GM19395 (cell line): Measurements from ENCODE around the gene PHF12.

Source experiments
- ATAC-seq: cut with Tn5 transposase; IDR thresholded peaks from one replicate; pipeline ENCODE4 v1.9.1; 2021; ENCODE audit warnings: mild to moderate bottlenecking, moderate library complexity; ENCODE audit not compliant: unreplicated experiment

PHF12 gene

DNA sequence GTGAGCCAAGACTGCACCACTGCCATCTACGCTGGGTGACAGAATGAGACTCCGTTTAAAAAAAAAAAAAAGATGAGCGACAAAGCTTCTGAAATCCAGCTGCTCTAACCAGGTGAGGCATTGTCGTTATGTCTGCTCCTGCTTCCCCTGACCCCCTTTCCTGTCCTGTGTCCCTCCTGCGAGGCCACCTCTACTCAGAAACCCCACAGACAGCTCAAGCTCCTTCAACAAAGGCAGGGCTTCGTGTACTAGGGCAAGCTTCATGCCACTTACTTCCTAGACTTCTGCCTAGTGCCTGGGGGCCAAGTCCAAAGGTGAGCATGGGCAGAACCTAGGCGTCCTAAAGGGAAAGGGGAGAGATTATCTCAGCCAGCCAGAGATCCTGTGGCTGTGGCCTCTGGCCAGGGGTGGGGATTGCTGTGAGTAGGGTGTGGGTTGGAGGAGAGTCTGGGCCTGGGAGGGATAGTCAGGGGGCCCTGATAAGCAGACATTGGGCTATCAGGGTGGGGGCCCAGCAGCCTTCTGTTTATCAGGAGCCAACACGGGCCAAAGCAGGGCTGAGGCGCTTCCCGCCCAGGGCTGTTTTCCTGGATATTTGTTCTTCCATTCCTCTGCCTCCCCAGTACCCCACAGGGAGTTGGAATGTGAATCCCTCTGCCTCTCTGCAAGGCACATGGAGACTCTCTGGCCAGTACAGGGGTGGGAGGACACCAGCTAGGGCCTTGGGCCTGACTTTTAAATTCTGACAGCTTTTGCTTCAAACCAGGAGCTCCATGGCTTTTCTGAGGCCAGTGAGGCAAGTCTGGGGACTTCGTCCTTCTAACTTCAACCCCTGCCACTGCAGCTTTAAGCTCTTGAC, 86.1 kb downstream of the PHF12 start:
- ATAC-seq = no peak

- ATAC-seq = no peak
Observed at GRCh38 chr17:28863953-28864352, 87.4 kb downstream of the PHF12 start.

DNA sequence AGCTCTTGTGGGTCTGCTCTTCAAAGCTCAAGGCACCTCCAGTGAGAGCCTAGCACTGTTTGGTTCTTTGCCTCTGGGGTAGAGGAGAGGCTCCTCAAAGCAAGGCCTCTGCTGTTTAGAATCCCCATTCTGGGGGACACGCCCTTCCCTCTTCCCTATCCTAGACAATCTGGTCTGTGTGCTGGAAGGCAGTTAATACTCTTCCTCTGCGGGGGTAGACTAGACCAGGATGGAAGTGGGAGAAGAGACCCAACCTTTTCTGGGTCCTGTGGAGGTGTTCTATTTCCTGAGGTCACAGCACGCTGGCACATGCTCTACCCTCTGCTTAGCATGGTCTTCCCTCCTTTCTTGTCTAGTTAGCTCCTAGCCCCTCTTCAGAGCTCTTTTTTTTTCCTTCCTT, 88.8 kb downstream of the PHF12 start:
- ATAC-seq = no peak

GRCh38 chr17:28861393-28862203, 89.7 kb downstream of the PHF12 start:
- no peak for ATAC-seq

DNA sequence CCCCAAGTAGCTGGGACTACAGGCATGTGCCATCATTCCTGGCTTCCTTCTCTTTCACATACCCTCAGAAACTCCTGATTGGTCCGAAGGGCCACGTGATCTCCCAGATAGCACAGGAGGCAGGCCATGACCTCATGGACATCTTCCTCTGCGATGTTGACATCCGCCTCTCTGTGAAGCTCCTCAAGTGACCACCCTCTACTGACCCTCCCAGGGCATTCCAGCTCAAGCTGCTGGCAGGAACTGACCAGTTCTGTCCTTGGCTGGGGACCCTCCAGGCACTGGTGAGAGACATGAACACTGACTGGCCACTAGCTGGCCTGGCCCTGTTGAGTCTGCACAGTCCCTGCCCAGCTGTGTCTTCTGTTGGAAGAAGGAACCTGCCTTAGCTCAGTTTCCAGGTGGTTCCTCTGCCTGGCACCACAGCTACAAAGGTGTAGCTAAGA, 90.9 kb downstream of the PHF12 start:
- no peak for ATAC-seq

GRCh38 chr17:28858801-28859355, 92.4 kb downstream of the PHF12 start:
- ATAC-seq = no peak

GRCh38 chr17:28857905-28858800, 93.2 kb downstream of the PHF12 start:
- no peak for ATAC-seq

DNA sequence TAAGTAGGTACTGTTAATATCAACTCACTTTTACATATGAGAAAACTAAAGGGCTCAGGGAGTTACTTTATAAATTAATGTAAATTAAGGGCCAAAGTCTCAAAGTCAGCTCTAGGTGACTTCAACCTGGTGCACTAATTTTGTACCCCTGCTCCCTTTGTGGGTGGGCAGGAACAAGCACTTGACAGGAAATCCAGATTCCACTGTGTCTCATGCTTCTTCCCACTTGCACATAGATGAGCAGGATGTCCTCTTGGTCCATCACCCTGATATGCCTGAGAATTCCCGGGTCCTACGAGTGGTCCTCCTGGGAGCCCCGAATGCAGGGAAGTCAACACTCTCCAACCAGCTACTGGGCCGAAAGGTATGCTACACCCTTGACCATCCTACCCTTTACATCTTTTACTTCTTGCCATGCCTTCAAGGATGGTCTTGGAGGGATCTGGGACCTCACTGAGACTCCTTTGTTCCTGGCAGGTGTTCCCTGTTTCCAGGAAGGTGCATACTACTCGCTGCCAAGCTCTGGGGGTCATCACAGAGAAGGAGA, 95.2 kb downstream of the PHF12 start:
- no peak for ATAC-seq

GRCh38 chr17:28855336-28855679, 96.0 kb downstream of the PHF12 start:
- ATAC-seq = no peak
